Measurements from ENCODE around the gene LRRC32.
"Not testable (repeated sequence)": the region's sequence is repeated elsewhere in the genome, so short reads cannot be mapped to it uniquely, and the experiment has no call there.

The LRRC32 gene

GRCh38 chr11:76613901-76614300 is 56.6 kb downstream of the LRRC32 start:
- Histone ChIP-seq H3K4me3 (ENCODE audit: low read depth, low read length) (no peak overlapping the region), H3K9me3 (ENCODE audit: severe bottlenecking) (peaks cover 2% of the 10 kb centered on the region), H3K36me3 (no peaks in the 10 kb centered on the region), H3K27ac (no peak overlapping the region), H3K27me3 (ENCODE audit: insufficient read depth, low read depth, severe bottlenecking) (no peaks in the 10 kb centered on the region)
- DNase-seq: no peak
- TF ChIP-seq CTCF (IDR thresholded peaks at IDR 0.05; ENCODE audit: low read depth, low read length): no peak

GRCh38 chr11:76612226-76612625 is 58.3 kb downstream of the LRRC32 start:
- TF ChIP-seq CTCF (IDR thresholded peaks at IDR 0.05; ENCODE audit: low read depth, low read length): no peak
- Histone ChIP-seq H3K27me3 (ENCODE audit: insufficient read depth, low read depth, severe bottlenecking) (no peaks in the 10 kb centered on the region), H3K9me3 (ENCODE audit: severe bottlenecking) (no peaks in the 10 kb centered on the region), H3K27ac (no peak overlapping the region), H3K4me3 (ENCODE audit: low read depth, low read length) (no peak overlapping the region), H3K36me3 (no peaks in the 10 kb centered on the region)
- DNase-seq: no peak

GRCh38 chr11:76610871-76611475 is 59.6 kb downstream of the LRRC32 start:
- no peaks in the 10 kb centered on the region for H3K27me3 ChIP-seq (ENCODE audit: insufficient read depth, low read depth, severe bottlenecking)
- H3K27ac ChIP-seq: no peak overlapping the region
- no peak overlapping the region for H3K4me3 ChIP-seq (ENCODE audit: low read depth, low read length)
- H3K9me3 ChIP-seq (ENCODE audit: severe bottlenecking): no peaks in the 10 kb centered on the region
- no peak for DNase-seq
- H3K36me3 ChIP-seq: no peaks in the 10 kb centered on the region
- no peak for TF ChIP-seq CTCF (IDR thresholded peaks at IDR 0.05; ENCODE audit: low read depth, low read length)

- no peaks in the 10 kb centered on the region for H3K9me3 ChIP-seq (ENCODE audit: severe bottlenecking)
- TF ChIP-seq CTCF (IDR thresholded peaks at IDR 0.05; ENCODE audit: low read depth, low read length): no peak
- no peak overlapping the region for H3K27ac ChIP-seq
- no peak overlapping the region for H3K4me3 ChIP-seq (ENCODE audit: low read depth, low read length)
- H3K36me3 ChIP-seq: no peaks in the 10 kb centered on the region
- H3K27me3 ChIP-seq (ENCODE audit: insufficient read depth, low read depth, severe bottlenecking): no peaks in the 10 kb centered on the region
- DNase-seq: no peak
These were observed 60.2 kb downstream of the LRRC32 start for GRCh38 chr11:76610371-76610770.

GRCh38 chr11:76609736-76610370 is 60.7 kb downstream of the LRRC32 start:
- Histone ChIP-seq H3K27me3 (ENCODE audit: insufficient read depth, low read depth, severe bottlenecking) (no peaks in the 10 kb centered on the region), H3K27ac (no peak overlapping the region), H3K36me3 (no peaks in the 10 kb centered on the region), H3K9me3 (ENCODE audit: severe bottlenecking) (no peaks in the 10 kb centered on the region), H3K4me3 (ENCODE audit: low read depth, low read length) (no peak overlapping the region)
- no peak for DNase-seq
- no peak for TF ChIP-seq CTCF (IDR thresholded peaks at IDR 0.05; ENCODE audit: low read depth, low read length)

- not testable (repeated sequence) for H3K27ac ChIP-seq; H3K27me3 ChIP-seq (ENCODE audit: insufficient read depth, low read depth, severe bottlenecking); H3K36me3 ChIP-seq; H3K9me3 ChIP-seq (ENCODE audit: severe bottlenecking); H3K4me3 ChIP-seq (ENCODE audit: low read depth, low read length); DNase-seq
These were observed 61.6 kb downstream of the LRRC32 start for GRCh38 chr11:76608879-76609460.

GRCh38 chr11:76608228-76608627 is 62.3 kb downstream of the LRRC32 start:
- not testable (repeated sequence) for H3K36me3 ChIP-seq; H3K9me3 ChIP-seq (ENCODE audit: severe bottlenecking); DNase-seq; H3K4me3 ChIP-seq (ENCODE audit: low read depth, low read length); H3K27ac ChIP-seq; H3K27me3 ChIP-seq (ENCODE audit: insufficient read depth, low read depth, severe bottlenecking)
